ENCODE results near the gene C12orf76. TPM values are rescaled to one million over a fixed set of nuclear protein-coding genes. Genes with fewer than 3 reads are reported as not detected.

C12orf76 gene
- total RNA-seq, 1 donor from 2014 or later: 0.96 TPM

DNA sequence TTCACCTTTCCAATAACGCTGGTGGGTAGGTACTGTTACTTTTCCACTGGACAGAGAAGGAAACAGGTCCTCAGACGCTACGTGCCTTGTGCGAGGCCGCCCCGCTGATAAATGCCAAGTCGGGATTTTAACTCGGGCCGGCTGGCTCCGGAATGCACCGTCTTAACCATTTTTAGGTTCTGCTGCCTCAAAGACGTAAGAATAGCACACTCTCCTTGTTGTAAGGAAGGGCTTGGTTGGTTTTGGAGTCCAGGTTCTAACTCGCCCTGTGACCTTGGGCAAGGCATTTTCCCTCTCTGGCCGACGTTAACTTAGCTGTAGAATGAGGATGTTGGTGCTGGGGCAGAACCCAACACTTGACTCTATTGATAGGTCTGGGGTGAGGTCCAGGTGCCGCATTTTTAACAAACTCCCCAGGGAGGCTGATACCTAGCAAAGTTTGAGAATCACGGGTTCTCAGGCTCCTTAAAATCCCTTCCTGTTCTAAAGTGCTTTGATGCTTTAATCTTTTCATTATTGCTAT lies 48.3 kb downstream of the C12orf76 start:
- peak overlapping the region; percentile 91 to 93 for H3K4me3 ChIP-seq
- DNase-seq (ENCODE audit: low spot score in 2 of 2): peak in 1 of 2 donors; percentile 74
- no peaks in the 10 kb centered on the region for H3K27me3 ChIP-seq
- TF ChIP-seq, protein P1, sequence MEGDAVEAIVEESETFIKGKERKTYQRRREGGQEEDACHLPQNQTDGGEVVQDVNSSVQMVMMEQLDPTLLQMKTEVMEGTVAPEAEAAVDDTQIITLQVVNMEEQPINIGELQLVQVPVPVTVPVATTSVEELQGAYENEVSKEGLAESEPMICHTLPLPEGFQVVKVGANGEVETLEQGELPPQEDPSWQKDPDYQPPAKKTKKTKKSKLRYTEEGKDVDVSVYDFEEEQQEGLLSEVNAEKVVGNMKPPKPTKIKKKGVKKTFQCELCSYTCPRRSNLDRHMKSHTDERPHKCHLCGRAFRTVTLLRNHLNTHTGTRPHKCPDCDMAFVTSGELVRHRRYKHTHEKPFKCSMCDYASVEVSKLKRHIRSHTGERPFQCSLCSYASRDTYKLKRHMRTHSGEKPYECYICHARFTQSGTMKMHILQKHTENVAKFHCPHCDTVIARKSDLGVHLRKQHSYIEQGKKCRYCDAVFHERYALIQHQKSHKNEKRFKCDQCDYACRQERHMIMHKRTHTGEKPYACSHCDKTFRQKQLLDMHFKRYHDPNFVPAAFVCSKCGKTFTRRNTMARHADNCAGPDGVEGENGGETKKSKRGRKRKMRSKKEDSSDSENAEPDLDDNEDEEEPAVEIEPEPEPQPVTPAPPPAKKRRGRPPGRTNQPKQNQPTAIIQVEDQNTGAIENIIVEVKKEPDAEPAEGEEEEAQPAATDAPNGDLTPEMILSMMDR (IDR thresholded peaks at IDR 0.05): no peak
- H3K27ac ChIP-seq: peak overlapping the region; percentile 74 to 80
- intact Hi-C loops (cut with DNase I): loop anchor here (1.0 to 10.0 kb wide), 7 partner anchors 24 to 1438 kb away; partner anchors contain the start of genes ARPC3, C12orf76, ISCU and PPTC7
- H3K9me3 ChIP-seq: no peaks in the 10 kb centered on the region
- no peaks in the 10 kb centered on the region for H3K36me3 ChIP-seq
- H3K4me1 ChIP-seq: peaks cover 4 to 17% of the 10 kb centered on the region in 2 donors

DNA sequence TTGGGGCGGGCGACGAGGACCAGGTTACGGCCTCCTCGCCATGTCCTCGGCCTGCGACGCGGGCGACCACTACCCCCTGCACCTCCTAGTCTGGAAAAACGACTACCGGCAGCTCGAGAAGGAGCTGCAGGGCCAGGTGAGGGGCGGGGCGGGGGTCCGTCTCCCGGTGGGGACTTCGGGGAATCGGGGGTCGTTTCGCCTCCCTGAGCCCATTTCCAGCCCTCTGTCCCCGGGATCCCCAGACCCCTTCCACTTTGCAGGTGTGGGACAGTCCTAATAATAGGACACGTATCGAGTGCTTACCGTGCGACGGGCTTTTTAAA lies 48.7 kb downstream of the C12orf76 start:
- Histone ChIP-seq H3K36me3 (no peaks in the 10 kb centered on the region), H3K27ac (peak overlapping the region; percentile 74 to 80), H3K27me3 (no peaks in the 10 kb centered on the region), H3K4me3 (peak overlapping the region; percentile 91 to 93), H3K4me1 (peaks cover 4 to 17% of the 10 kb centered on the region in 2 donors), H3K9me3 (no peaks in the 10 kb centered on the region)
- no peak for DNase-seq (ENCODE audit: low spot score in 2 of 2)
- intact Hi-C loops (cut with DNase I): loop anchor here (1.0 to 10.0 kb wide), 7 partner anchors 25 to 1437 kb away; partner anchors contain the start of genes ARPC3, C12orf76, ISCU and PPTC7
- TF ChIP-seq, protein P1 (IDR thresholded peaks at IDR 0.05): no peak

DNA sequence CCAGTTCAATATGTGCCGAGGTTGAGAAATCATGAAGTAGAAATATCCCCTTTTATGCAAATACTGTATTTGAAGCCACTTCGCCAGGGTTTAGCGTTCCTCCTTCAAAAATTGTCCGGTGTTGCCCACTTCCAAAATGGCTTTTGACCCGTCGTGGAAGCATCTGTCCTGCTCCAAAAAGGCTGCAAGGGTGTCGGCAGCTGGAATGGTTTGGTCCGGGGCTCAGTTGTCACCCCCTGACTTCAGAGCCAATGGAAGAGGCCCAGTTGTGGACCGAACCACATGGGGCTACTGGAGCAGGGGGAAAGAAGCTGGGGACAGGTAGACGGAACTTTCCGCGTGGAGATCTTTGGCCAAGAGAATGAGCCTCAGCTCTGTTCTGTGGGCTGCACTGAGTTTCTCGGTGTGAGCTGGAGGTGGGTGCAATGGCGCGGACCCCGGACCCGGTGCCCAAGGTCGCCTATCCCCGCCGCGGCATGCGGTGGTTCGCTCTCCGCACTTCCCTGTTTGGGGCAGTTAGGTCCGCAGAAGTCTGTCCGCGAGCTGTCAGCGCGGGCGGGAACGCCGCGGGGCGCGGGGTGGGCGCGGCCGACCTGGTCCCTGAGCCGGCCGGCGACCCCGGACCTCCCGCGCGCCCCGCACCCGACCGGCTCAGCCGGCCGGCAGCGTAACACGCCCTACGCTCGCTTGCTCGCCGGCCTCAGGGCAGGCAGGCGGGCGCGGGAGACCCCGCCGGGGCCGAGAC lies 49.2 kb downstream of the C12orf76 start, which contains the start of gene ANKRD13A:
Gene ANKRD13A, plus strand, starts transcription at position 527 of the 745 bp plus-strand sequence. CDS start 259 bp downstream, outside the sequence.
- TF ChIP-seq, protein P1 (IDR thresholded peaks at IDR 0.05): no peak
- intact Hi-C loops (cut with DNase I): loop anchor here (1.0 to 10.0 kb wide), 7 partner anchors 25 to 1437 kb away; partner anchors contain the start of genes ARPC3, C12orf76, ISCU and PPTC7
- peak within 1 kb of the TSS; percentile 91 to 93 for H3K4me3 ChIP-seq
- H3K9me3 ChIP-seq: no peaks in the 10 kb centered on the region
- peaks cover 7 to 22% of the 10 kb centered on the region in 2 donors for H3K4me1 ChIP-seq
- no peaks in the 10 kb centered on the region for H3K27me3 ChIP-seq
- peak within 1 kb of the TSS; percentile 74 to 80 for H3K27ac ChIP-seq
- H3K36me3 ChIP-seq: no peaks in the 10 kb centered on the region
- peak; percentile 71 to 96 for DNase-seq (ENCODE audit: low spot score in 2 of 2)

DNA sequence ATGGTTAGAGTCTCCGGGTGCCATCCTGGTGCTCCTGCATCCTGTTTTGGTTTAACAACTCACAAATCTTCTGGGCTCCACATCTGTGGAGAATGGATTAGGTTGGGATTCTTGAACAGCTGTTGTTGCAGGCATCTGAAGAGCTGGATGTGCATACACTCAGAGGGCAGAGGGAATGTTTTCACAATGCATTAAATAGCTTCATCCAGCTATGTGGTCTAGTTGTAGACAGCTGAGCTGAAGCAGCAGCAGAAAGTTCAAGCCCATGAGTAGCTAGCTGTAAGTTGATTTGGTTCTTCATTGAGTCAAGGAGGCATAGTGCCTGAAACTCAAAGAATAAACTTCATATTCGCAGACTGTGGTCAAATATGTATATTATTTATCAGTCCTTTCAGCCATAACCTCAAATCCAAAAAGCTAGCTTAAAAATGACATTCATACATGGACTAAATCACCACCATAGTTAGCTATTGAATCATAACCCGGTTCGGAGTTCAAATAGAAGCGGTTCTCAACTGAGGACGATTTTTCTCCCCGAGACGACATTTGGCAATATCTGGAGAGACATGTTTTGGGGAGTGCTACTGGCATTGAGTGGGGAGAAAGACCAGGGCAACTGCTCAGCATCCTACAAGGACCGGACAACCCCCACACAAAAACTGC lies 50.0 kb downstream of the C12orf76 start:
- Histone ChIP-seq H3K27me3 (no peaks in the 10 kb centered on the region), H3K27ac (peak overlapping the region; percentile 74 to 80), H3K9me3 (no peaks in the 10 kb centered on the region), H3K36me3 (no peaks in the 10 kb centered on the region), H3K4me3 (peak overlapping the region; percentile 91 to 93), H3K4me1 (peaks cover 7 to 22% of the 10 kb centered on the region in 2 donors)
- intact Hi-C loops (cut with DNase I): loop anchor here (2.0 to 10.0 kb wide), 6 partner anchors 48 to 1436 kb away; partner anchors contain the start of genes ARPC3, C12orf76, ISCU and PPTC7
- TF ChIP-seq, protein P1 (IDR thresholded peaks at IDR 0.05): no peak
- no peak for DNase-seq (ENCODE audit: low spot score in 2 of 2)

DNA sequence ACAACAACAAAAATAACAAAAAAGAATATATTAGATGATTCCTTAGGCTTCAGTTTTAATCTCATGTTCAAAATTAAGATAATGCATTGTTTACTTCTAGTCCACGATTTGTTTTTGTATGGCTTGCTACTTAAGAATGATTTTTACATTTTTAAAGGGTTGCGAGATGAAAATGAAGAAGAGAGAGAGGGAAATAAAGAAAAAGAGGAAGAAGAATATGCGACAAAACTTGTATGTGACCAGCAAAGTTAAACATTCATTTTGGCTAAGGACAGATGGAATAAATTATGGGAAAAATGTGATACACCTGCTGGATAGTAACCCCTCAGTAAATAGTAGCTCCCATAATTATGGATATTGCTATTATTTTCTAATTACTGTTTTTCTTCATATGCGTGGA lies 50.9 kb downstream of the C12orf76 start:
- no peaks in the 10 kb centered on the region for H3K27me3 ChIP-seq
- no peaks in the 10 kb centered on the region for H3K9me3 ChIP-seq
- H3K36me3 ChIP-seq: no peaks in the 10 kb centered on the region
- TF ChIP-seq, protein P1 (IDR thresholded peaks at IDR 0.05): no peak
- DNase-seq (ENCODE audit: low spot score in 2 of 2): no peak
- no peak overlapping the region for H3K27ac ChIP-seq
- H3K4me3 ChIP-seq: no peak overlapping the region
- peaks cover 7 to 22% of the 10 kb centered on the region in 2 donors for H3K4me1 ChIP-seq
- intact Hi-C loops (cut with DNase I): loop anchor here (5.0 to 10.0 kb wide), 4 partner anchors 95 to 1435 kb away; partner anchors contain the start of genes ARPC3, ISCU, PPTC7 and SART3
